ENCODE measurements around the gene BLTP3A.

BLTP3A gene

GRCh38 chr6:34819571-34820480 is 27.9 kb downstream of the BLTP3A start:
- H3K4me3 ChIP-seq, result no peak overlapping the region
- TF ChIP-seq, protein P1, sequence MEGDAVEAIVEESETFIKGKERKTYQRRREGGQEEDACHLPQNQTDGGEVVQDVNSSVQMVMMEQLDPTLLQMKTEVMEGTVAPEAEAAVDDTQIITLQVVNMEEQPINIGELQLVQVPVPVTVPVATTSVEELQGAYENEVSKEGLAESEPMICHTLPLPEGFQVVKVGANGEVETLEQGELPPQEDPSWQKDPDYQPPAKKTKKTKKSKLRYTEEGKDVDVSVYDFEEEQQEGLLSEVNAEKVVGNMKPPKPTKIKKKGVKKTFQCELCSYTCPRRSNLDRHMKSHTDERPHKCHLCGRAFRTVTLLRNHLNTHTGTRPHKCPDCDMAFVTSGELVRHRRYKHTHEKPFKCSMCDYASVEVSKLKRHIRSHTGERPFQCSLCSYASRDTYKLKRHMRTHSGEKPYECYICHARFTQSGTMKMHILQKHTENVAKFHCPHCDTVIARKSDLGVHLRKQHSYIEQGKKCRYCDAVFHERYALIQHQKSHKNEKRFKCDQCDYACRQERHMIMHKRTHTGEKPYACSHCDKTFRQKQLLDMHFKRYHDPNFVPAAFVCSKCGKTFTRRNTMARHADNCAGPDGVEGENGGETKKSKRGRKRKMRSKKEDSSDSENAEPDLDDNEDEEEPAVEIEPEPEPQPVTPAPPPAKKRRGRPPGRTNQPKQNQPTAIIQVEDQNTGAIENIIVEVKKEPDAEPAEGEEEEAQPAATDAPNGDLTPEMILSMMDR (IDR thresholded peaks at IDR 0.05), result no peak
- peak overlapping the region in 1 of 2 donors; percentile 28 for H3K27ac ChIP-seq
- no peak for DNase-seq (ENCODE audit: low spot score)

- TF ChIP-seq, protein P1 (IDR thresholded peaks at IDR 0.05), result no peak
These were observed 37.3 kb downstream of the BLTP3A start for GRCh38 chr6:34829137-34829536.

GRCh38 chr6:34832942-34833341 is 41.1 kb downstream of the BLTP3A start:
- H3K4me3 ChIP-seq, result no peak overlapping the region
- TF ChIP-seq, protein P1 (IDR thresholded peaks at IDR 0.05), result no peak
- H3K27ac ChIP-seq, result no peak overlapping the region
- DNase-seq (ENCODE audit: low spot score), result no peak

More at GRCh38 chr6:34829137-34829536, 37.3 kb downstream of the BLTP3A start:
- Histone ChIP-seq H3K4me3 (no peak overlapping the region), H3K27ac (no peak overlapping the region)
- no peak for DNase-seq (ENCODE audit: low spot score)

GRCh38 chr6:34834789-34835518 is 43.1 kb downstream of the BLTP3A start:
- TF ChIP-seq, protein P1 (IDR thresholded peaks at IDR 0.05), result no peak
- Histone ChIP-seq H3K4me3 (no peak overlapping the region), H3K27ac (no peak overlapping the region)
- DNase-seq (ENCODE audit: low spot score), result no peak

GRCh38 chr6:34836008-34836407 is 44.1 kb downstream of the BLTP3A start:
- Histone ChIP-seq H3K27ac (no peak overlapping the region), H3K4me3 (no peak overlapping the region)
- TF ChIP-seq, protein P1 (IDR thresholded peaks at IDR 0.05), result no peak
- no peak for DNase-seq (ENCODE audit: low spot score)

DNA sequence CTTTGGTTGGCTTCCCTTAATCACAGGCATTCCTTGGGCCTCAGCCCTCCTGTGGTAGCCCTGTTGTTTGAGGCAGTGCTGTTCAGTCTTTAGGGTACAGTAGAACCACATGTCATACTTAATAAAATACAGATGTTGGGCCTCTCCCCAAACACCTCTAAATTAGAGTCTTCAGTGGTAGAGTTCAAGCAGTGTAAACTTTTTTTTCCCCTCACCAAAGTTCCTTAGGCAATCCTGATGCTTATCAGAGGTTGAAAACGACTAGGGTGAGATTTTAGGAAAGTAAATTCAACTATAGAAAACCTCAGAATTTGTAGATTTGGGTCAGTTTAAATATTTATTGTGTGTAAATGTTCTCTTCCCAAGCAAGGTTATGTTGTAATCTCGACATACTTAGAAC is 44.6 kb downstream of the BLTP3A start:
- TF ChIP-seq, protein P1 (IDR thresholded peaks at IDR 0.05), result no peak
- no peak overlapping the region for H3K27ac ChIP-seq
- no peak overlapping the region for H3K4me3 ChIP-seq
- no peak for DNase-seq (ENCODE audit: low spot score)

Measured in coronary artery (tissue), 2 donors.